Measurements from ENCODE around the gene RTN4. TPM values are rescaled to one million over a fixed set of nuclear protein-coding genes. Genes with fewer than 3 reads are reported as not detected.

RTN4 gene
- polyA plus RNA-seq, 1 donor (not counting 4 experiments of a cell fraction or from before 2014, with no cell fraction given) = 406 TPM

DNA sequence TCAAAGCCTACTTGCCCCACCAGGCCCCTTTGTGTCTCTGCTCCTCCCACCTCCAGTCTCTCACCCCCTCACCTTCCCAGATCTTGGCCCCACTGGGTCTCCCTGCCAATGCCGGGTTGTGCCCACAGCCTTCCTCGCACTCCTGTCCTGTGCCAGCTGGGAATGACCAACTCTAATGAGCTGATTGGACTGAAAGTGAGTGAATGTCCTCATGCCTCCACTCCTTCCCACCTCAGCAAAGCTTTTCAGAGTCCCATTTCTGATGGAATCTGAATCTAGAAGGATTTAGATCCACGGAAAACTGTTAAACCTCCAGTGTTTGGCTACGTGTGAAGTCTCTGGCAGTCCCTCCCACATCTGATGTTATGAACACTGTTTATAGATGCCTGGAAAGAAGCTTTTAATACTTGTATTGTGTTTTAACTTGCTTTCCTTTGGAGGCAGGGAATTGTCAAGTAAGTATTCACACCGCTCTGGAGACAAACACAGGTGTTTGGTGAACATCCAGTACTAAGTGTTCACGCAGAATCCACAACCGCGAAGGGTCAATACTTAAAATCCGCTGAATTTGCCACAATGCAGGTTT, 103.9 kb downstream of the RTN4 start:
- Histone ChIP-seq H3K9ac (ENCODE audit: control insufficient read depth, extremely low read depth, insufficient read depth, low read length) (no peak overlapping the region), H4K20me1 (ENCODE audit: control insufficient read depth, extremely low read depth, insufficient read depth, low read length) (no peaks in the 10 kb centered on the region), H3K9me3 (ENCODE audit: control insufficient read depth, low read depth, low read length) (no peaks in the 10 kb centered on the region), H3K27ac (ENCODE audit: control insufficient read depth, insufficient read depth, low read length) (no peak overlapping the region), H3K4me3 (ENCODE audit: control insufficient read depth in 2 of 3, extremely low read depth in 1 of 3, insufficient read depth in 2 of 3, low read depth in 1 of 3, low read length in 3 of 3) (no peak overlapping the region), H3K79me2 (ENCODE audit: control insufficient read depth, insufficient read depth, low read length) (no peaks in the 10 kb centered on the region), H3K9me1 (ENCODE audit: control insufficient read depth, extremely low read depth, insufficient read depth, low read length) (no peaks in the 10 kb centered on the region), H3K4me2 (ENCODE audit: control insufficient read depth, extremely low read depth, insufficient read depth, low read depth, low read length) (no peak overlapping the region), H3K36me3 (ENCODE audit: control insufficient read depth in 2 of 2, extremely low read depth in 1 of 2, insufficient read depth in 2 of 2, low read length in 2 of 2) (no peaks in the 10 kb centered on the region), H3K4me1 (ENCODE audit: control insufficient read depth, extremely low read depth, insufficient read depth, low read length) (peaks cover 10% of the 10 kb centered on the region), H2AFZ (ENCODE audit: control insufficient read depth, low read length) (peak overlapping the region; percentile 16), H3K27me3 (ENCODE audit: control insufficient read depth, extremely low read depth, insufficient read depth, low read length) (no peaks in the 10 kb centered on the region)
- TF ChIP-seq, protein P1, sequence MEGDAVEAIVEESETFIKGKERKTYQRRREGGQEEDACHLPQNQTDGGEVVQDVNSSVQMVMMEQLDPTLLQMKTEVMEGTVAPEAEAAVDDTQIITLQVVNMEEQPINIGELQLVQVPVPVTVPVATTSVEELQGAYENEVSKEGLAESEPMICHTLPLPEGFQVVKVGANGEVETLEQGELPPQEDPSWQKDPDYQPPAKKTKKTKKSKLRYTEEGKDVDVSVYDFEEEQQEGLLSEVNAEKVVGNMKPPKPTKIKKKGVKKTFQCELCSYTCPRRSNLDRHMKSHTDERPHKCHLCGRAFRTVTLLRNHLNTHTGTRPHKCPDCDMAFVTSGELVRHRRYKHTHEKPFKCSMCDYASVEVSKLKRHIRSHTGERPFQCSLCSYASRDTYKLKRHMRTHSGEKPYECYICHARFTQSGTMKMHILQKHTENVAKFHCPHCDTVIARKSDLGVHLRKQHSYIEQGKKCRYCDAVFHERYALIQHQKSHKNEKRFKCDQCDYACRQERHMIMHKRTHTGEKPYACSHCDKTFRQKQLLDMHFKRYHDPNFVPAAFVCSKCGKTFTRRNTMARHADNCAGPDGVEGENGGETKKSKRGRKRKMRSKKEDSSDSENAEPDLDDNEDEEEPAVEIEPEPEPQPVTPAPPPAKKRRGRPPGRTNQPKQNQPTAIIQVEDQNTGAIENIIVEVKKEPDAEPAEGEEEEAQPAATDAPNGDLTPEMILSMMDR (optimal IDR thresholded peaks at IDR 0.05 in 1 of 3, IDR thresholded peaks at IDR 0.05 in 1 of 3, conservative IDR thresholded peaks at IDR 0.05 in 1 of 3; ENCODE audit: extremely low read depth in 1 of 3, insufficient read depth in 2 of 3, low read length in 3 of 3) = no peak
- no peak for TF ChIP-seq EZH2 (IDR thresholded peaks at IDR 0.05; ENCODE audit: low read length)
- FAIRE-seq (no peak), DNase-seq (ENCODE audit: low read depth, low spot score) (no peak)
- dilution Hi-C loops (cut with MboI; ENCODE audit: extremely low pct_ligation_motif_present, low sequenced_read_pairs) = no loop called here

DNA sequence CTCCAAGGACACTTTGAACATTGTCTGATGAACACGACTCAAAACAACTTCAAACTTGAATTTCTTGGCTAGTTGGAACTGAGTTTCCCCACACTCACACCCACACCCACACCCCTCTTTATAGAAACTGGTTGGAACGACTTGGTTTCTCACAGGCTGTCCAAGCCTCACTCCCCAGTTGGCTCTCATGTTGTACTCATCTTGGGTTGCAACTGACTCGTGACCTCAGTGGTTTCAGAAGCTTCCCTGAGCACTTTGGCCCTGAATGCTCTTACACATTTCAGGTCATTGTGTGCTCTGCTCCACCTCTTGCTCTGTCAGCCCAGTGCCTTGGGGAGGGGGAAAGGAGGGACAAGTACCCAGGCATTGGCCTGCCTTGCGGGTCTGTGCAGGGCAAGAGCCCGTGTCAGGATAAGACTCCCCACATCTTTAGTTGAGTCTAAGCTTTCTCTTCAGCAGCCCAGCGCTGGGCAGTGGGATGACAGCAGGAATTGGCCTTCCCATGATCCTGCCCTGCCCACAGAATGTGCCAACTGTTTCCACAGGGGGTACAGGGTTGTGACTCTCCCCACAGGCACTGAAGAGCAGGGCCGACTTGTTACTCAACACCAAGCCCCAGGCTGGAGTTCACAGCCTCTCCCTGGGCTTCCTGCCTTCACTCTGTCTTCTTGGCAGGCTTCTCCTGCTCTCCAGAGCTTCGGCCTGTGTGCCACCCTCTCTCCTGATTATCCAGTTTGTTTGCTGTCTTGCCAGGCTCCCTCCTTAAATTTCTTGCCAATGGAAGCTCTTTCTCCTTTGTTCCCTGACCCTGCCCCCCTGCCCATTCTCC, 104.6 kb downstream of the RTN4 start:
- TF ChIP-seq EZH2 (IDR thresholded peaks at IDR 0.05; ENCODE audit: low read length) = no peak
- TF ChIP-seq, protein P1 (optimal IDR thresholded peaks at IDR 0.05 in 1 of 3, IDR thresholded peaks at IDR 0.05 in 1 of 3, conservative IDR thresholded peaks at IDR 0.05 in 1 of 3; ENCODE audit: extremely low read depth in 1 of 3, insufficient read depth in 2 of 3, low read length in 3 of 3) = no peak

More for the DNA sequence above, 104.6 kb downstream of the RTN4 start:
- H3K79me2 ChIP-seq (ENCODE audit: control insufficient read depth, insufficient read depth, low read length) = no peaks in the 10 kb centered on the region
- FAIRE-seq (no peak), DNase-seq (ENCODE audit: low read depth, low spot score) (peak; percentile 26)
- peaks cover 10% of the 10 kb centered on the region for H3K4me1 ChIP-seq (ENCODE audit: control insufficient read depth, extremely low read depth, insufficient read depth, low read length)
- no peak overlapping the region for H3K9ac ChIP-seq (ENCODE audit: control insufficient read depth, extremely low read depth, insufficient read depth, low read length)
- H2AFZ ChIP-seq (ENCODE audit: control insufficient read depth, low read length) = peak overlapping the region; percentile 16
- no peaks in the 10 kb centered on the region for H4K20me1 ChIP-seq (ENCODE audit: control insufficient read depth, extremely low read depth, insufficient read depth, low read length)
- H3K9me3 ChIP-seq (ENCODE audit: control insufficient read depth, low read depth, low read length) = no peaks in the 10 kb centered on the region
- H3K9me1 ChIP-seq (ENCODE audit: control insufficient read depth, extremely low read depth, insufficient read depth, low read length) = no peaks in the 10 kb centered on the region
- no peaks in the 10 kb centered on the region for H3K36me3 ChIP-seq (ENCODE audit: control insufficient read depth in 2 of 2, extremely low read depth in 1 of 2, insufficient read depth in 2 of 2, low read length in 2 of 2)
- dilution Hi-C loops (cut with MboI; ENCODE audit: extremely low pct_ligation_motif_present, low sequenced_read_pairs) = no loop called here
- no peak overlapping the region for H3K4me2 ChIP-seq (ENCODE audit: control insufficient read depth, extremely low read depth, insufficient read depth, low read depth, low read length)
- H3K27ac ChIP-seq (ENCODE audit: control insufficient read depth, insufficient read depth, low read length) = no peak overlapping the region
- no peaks in the 10 kb centered on the region for H3K27me3 ChIP-seq (ENCODE audit: control insufficient read depth, extremely low read depth, insufficient read depth, low read length)
- H3K4me3 ChIP-seq (ENCODE audit: control insufficient read depth in 2 of 3, extremely low read depth in 1 of 3, insufficient read depth in 2 of 3, low read depth in 1 of 3, low read length in 3 of 3) = no peak overlapping the region
